ENCODE measurements around the gene UPF1. TPM values are rescaled to one million over a fixed set of nuclear protein-coding genes. Genes with fewer than 3 reads are reported as not detected.

UPF1 gene
- total RNA-seq, 2 experiments from 2014 or later: 78.9 to 84.6 TPM

GRCh38 chr19:18879579-18880373, 48.0 kb downstream of the UPF1 start:
- peak; percentile 54 for DNase-seq
- Mint-ChIP-seq H3K27ac (no peak overlapping the region), H3K4me3 (no peak overlapping the region)

GRCh38 chr19:18881491-18881890, 49.7 kb downstream of the UPF1 start:
- no peaks in the 10 kb centered on the region for H3K4me1 Mint-ChIP-seq
- H3K9me3 Mint-ChIP-seq: no peaks in the 10 kb centered on the region
- no peak overlapping the region for H3K27ac Mint-ChIP-seq
- no peaks in the 10 kb centered on the region for H3K36me3 Mint-ChIP-seq
- H3K4me3 Mint-ChIP-seq: no peak overlapping the region
- DNase-seq: no peak
- H3K27me3 Mint-ChIP-seq: no peaks in the 10 kb centered on the region

More at GRCh38 chr19:18879579-18880373, 48.0 kb downstream of the UPF1 start:
- H3K9me3 Mint-ChIP-seq: no peaks in the 10 kb centered on the region
- H3K27me3 Mint-ChIP-seq: no peaks in the 10 kb centered on the region
- H3K36me3 Mint-ChIP-seq: no peaks in the 10 kb centered on the region
- H3K4me1 Mint-ChIP-seq: no peaks in the 10 kb centered on the region

GRCh38 chr19:18883526-18884304, 52.0 kb downstream of the UPF1 start:
- H3K4me3 Mint-ChIP-seq: no peak overlapping the region
- no peak overlapping the region for H3K27ac Mint-ChIP-seq
- peaks cover 4% of the 10 kb centered on the region for H3K27me3 Mint-ChIP-seq

GRCh38 chr19:18886972-18887371, 55.2 kb downstream of the UPF1 start:
- H3K9me3 Mint-ChIP-seq: no peaks in the 10 kb centered on the region
- peaks cover 14% of the 10 kb centered on the region for H3K27me3 Mint-ChIP-seq
- no peak for DNase-seq
- no peaks in the 10 kb centered on the region for H3K36me3 Mint-ChIP-seq
- H3K4me3 Mint-ChIP-seq: no peak overlapping the region
- no peaks in the 10 kb centered on the region for H3K4me1 Mint-ChIP-seq
- H3K27ac Mint-ChIP-seq: no peak overlapping the region

More at GRCh38 chr19:18883526-18884304, 52.0 kb downstream of the UPF1 start:
- DNase-seq: no peak
- H3K4me1 Mint-ChIP-seq: no peaks in the 10 kb centered on the region
- H3K36me3 Mint-ChIP-seq: no peaks in the 10 kb centered on the region
- no peaks in the 10 kb centered on the region for H3K9me3 Mint-ChIP-seq

GRCh38 chr19:18889949-18890745, 58.4 kb downstream of the UPF1 start:
- no peak for DNase-seq
- no peaks in the 10 kb centered on the region for H3K4me1 Mint-ChIP-seq
- H3K9me3 Mint-ChIP-seq: no peaks in the 10 kb centered on the region
- no peak overlapping the region for H3K4me3 Mint-ChIP-seq
- no peaks in the 10 kb centered on the region for H3K36me3 Mint-ChIP-seq
- no peak overlapping the region for H3K27ac Mint-ChIP-seq
- peaks cover 37% of the 10 kb centered on the region for H3K27me3 Mint-ChIP-seq

- H3K9me3 Mint-ChIP-seq: no peaks in the 10 kb centered on the region
- no peaks in the 10 kb centered on the region for H3K4me1 Mint-ChIP-seq
- H3K27ac Mint-ChIP-seq: no peak overlapping the region
- no peak overlapping the region for H3K4me3 Mint-ChIP-seq
- no peaks in the 10 kb centered on the region for H3K36me3 Mint-ChIP-seq
- DNase-seq: no peak
- peaks cover 53% of the 10 kb centered on the region for H3K27me3 Mint-ChIP-seq
Observed at GRCh38 chr19:18893587-18894253, 62.0 kb downstream of the UPF1 start.

GRCh38 chr19:18894254-18895037, 62.7 kb downstream of the UPF1 start:
- Mint-ChIP-seq H3K4me1 (no peaks in the 10 kb centered on the region), H3K36me3 (no peaks in the 10 kb centered on the region), H3K27ac (no peak overlapping the region), H3K27me3 (peaks cover 53% of the 10 kb centered on the region), H3K4me3 (no peak overlapping the region), H3K9me3 (no peaks in the 10 kb centered on the region)
- no peak for DNase-seq

- Mint-ChIP-seq H3K27me3 (peaks cover 53% of the 10 kb centered on the region), H3K27ac (no peak overlapping the region), H3K4me3 (peak overlapping the region; percentile 51), H3K36me3 (no peaks in the 10 kb centered on the region), H3K9me3 (no peaks in the 10 kb centered on the region), H3K4me1 (no peaks in the 10 kb centered on the region)
- DNase-seq: no peak
Observed at GRCh38 chr19:18895038-18895823, 63.5 kb downstream of the UPF1 start.

GRCh38 chr19:18895824-18896341, 64.1 kb downstream of the UPF1 start, which contains the start of gene CERS1:
Gene CERS1 (minus strand): TSS chr19:18896158. CDS start chr19:18896072, 86 bp downstream.
- H3K4me1 Mint-ChIP-seq: no peaks in the 10 kb centered on the region
- H3K4me3 Mint-ChIP-seq: peak within 1 kb of the TSS; percentile 65
- H3K27me3 Mint-ChIP-seq: peaks cover 47% of the 10 kb centered on the region
- H3K36me3 Mint-ChIP-seq: peaks cover 2% of the 10 kb centered on the region
- no peak within 1 kb of the TSS for H3K27ac Mint-ChIP-seq
- peak; percentile 40 for DNase-seq
- no peaks in the 10 kb centered on the region for H3K9me3 Mint-ChIP-seq

- H3K4me3 Mint-ChIP-seq: peak overlapping the region; percentile 65
- peaks cover 4% of the 10 kb centered on the region for H3K36me3 Mint-ChIP-seq
- DNase-seq: no peak
- H3K4me1 Mint-ChIP-seq: no peaks in the 10 kb centered on the region
- H3K9me3 Mint-ChIP-seq: no peaks in the 10 kb centered on the region
- H3K27ac Mint-ChIP-seq: no peak overlapping the region
- H3K27me3 Mint-ChIP-seq: peaks cover 46% of the 10 kb centered on the region
Observed at GRCh38 chr19:18896421-18896841, 64.7 kb downstream of the UPF1 start.

- H3K4me3 Mint-ChIP-seq: no peak overlapping the region
- H3K27me3 Mint-ChIP-seq: peaks cover 42% of the 10 kb centered on the region
- H3K36me3 Mint-ChIP-seq: peaks cover 4% of the 10 kb centered on the region
- DNase-seq: no peak
- no peaks in the 10 kb centered on the region for H3K4me1 Mint-ChIP-seq
- H3K27ac Mint-ChIP-seq: no peak overlapping the region
- no peaks in the 10 kb centered on the region for H3K9me3 Mint-ChIP-seq
Observed at GRCh38 chr19:18897094-18898029, 65.6 kb downstream of the UPF1 start.

- Mint-ChIP-seq H3K4me3 (no peak overlapping the region), H3K27ac (no peak overlapping the region), H3K9me3 (no peaks in the 10 kb centered on the region), H3K27me3 (peaks cover 34% of the 10 kb centered on the region), H3K36me3 (peaks cover 6% of the 10 kb centered on the region), H3K4me1 (no peaks in the 10 kb centered on the region)
- no peak for DNase-seq
Observed at GRCh38 chr19:18898081-18898606, 66.4 kb downstream of the UPF1 start.

Measured in activated naive CD8-positive, alpha-beta T cell treated with anti-CD3 and anti-CD28 coated beads for 36 hours (primary cell).